CD4-positive, alpha-beta T cell treated with Interleukin-17A for 1 hour (primary cell): ENCODE measurements around the gene BLVRB.
"Not testable (repeated sequence)": the region's sequence is repeated elsewhere in the genome, so short reads cannot be mapped to it uniquely, and the experiment has no call there.

Experiments used
- DNase-seq: peaks from one replicate; pipeline ENCODE4 v3.0.0-alpha.2; 2020

The BLVRB gene

DNA sequence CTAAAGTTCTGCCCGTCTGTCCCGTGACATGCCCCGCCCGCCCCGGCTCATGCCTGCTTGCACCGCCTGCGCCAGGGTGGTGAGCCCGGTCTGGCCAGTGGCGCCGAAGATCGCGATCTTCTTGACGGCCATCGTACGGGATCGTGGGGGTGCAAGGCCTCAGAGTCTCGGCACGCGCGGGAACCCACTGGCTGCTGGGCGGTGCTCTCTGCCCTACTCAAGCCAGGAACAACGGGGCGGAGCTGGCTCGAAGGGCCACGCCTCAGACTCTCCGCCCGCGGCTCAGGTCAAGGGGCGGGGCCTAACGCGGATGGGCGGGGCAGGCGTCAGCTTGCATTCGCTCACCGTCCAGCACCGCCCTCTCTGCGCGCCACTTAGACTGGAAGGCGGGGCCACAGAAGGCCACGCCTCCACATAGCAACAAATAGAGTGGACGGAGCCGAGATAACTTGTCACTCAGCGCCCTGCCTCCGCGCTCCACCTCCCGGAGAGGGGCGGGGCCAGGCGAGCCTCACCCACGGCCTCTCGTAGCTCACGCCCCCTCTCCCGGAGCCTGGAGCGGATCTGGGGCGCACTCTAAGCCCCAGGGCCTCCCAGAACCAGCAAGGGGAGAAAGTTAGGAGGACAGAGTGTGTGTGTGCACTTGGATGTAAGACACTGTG, at the start of gene BLVRB:
TSS of gene BLVRB (minus strand) at position 189 of the 662 bp plus-strand sequence. CDS start at position 132, 57 bp downstream.
- peak; percentile 100 for DNase-seq

DNA sequence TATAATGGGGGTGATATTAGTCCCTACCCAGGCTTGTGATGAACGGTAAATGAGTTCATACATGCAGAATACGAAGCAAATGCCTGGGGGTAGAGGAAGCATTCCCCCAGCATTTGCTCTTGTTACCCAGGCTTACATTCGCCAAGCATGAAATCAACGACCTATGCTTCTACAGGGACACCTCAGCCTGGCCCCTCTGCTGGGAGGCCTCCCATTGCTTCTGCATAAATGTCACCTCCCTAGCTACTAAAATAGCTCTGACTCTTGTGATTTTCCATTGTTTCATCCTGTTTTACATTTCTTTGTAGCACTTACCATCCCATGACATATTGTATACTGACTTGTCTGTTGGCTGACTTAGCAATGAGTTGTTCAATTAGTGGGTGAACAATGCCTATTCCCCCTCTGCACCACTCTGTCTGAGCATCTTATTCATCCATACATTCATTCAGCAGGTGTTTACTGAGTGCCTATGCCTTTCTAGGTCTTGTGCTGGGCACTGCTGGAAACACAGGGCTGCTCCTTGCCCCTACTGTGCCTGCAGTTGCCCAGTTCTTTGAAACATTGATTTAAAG, 48.3 kb upstream of the BLVRB start:
- DNase-seq = no peak

DNA sequence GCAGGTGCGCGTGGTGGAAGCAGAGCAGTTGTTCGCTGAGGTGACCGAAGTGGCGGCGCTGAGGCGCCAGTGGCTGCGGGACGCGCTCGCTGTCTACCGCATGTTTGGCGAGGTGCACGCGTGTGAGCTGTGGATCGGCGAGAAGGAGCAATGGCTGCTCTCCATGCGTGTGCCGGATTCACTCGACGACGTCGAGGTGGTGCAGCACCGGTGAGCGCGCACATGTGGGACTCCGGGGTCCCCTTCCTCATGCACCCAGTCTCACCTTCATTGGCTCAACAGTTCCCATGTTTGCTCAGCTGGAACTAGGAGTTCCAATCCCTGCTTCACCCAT, 47.8 kb upstream of the BLVRB start:
- DNase-seq = no peak

DNA sequence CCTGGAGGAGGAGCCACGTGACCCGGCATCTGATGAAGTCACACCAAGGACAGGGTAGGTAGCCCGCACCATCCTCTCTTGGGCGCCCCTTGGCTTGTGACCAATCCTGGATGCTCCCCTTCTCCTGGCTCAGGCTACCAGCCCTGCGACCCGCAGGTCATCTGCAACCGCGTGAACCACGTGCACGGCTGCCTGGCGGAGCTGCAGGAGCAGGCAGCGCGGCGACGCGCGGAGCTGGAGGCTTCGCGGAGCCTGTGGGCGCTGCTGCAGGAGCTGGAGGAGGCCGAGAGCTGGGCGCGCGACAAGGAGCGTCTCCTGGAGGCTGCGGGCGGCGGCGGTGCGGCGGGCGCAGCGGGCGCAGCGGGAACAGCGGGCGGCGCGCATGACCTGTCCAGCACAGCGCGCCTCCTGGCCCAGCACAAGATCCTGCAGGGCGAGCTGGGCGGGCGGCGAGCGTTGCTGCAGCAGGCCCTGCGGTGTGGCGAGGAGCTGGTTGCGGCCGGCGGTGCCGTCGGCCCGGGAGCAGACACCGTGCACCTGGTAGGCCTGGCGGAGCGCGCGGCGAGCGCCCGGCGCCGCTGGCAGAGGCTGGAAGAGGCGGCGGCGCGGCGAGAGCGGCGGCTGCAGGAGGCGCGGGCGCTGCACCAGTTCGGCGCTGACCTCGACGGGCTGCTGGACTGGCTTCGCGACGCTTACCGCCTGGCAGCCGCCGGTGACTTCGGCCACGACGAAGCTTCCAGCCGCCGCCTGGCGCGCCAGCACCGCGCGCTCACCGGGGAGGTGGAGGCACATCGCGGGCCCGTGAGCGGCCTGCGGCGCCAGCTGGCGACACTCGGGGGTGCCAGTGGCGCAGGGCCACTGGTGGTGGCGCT, 47.2 kb upstream of the BLVRB start:
- DNase-seq = no peak

DNA sequence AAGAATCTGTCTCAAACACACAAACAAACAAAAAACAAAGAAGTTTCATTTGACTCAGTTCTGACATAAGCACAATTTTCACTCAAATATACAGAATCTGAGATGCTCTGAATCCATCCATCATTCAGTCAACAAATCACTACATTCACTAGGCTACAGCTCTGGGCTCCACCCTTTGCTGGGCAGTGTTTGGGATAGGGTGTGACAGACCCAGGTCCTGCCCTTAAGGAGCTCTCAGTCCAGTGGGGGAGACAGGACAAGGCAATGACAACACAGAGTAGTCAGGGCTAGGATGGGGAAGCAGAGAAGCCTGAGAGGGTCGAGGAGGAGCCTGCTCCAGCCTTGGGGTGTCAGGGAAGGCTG, 46.5 kb upstream of the BLVRB start:
- DNase-seq = no peak

DNA sequence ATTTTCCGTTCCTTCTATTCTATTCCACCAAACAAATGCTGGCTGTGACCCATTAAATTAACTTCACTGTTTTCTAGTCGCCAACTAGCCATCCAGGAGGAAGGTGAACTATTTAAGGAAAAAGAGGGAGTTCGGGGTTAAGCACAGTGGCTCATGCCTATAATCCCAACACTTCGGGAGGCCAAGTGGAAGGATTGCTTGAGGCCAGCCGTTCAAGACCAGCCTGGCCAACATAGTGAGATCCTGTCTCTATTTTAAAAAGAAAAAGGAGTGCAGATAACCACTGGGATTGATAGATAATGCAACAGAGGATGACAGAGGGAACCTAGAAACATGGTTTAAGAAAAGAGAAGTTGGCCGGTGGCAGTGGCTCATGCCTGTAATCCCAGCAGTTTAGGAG, 45.9 kb upstream of the BLVRB start:
- DNase-seq = no peak

DNA sequence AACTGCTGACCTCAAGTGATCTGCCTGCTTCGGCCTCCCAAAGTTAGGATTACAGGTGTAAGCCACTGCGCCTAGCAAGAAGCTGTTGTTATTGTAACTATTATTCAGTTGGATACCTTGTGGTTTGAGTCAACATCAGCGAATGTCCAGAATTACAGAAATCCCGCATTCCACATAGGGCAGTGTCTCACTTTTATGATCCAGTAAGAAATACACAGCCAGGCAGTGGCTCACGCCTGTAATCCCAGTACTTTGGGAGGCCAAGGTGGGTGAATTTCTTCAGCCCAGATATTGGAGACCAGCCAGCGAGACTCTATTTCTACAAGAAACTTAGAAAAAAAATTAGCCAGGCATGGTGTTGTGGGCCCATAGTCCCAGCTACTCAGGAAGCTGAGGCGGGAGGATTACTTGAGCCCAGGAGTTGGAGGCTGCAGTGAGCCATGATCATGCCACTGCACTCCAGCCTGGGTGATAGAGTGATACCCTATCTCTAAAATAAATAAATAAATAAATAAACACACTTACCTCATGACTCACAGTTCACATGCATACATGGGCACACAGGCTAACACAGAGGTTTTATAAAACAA, 45.1 kb upstream of the BLVRB start:
- no peak for DNase-seq

DNA sequence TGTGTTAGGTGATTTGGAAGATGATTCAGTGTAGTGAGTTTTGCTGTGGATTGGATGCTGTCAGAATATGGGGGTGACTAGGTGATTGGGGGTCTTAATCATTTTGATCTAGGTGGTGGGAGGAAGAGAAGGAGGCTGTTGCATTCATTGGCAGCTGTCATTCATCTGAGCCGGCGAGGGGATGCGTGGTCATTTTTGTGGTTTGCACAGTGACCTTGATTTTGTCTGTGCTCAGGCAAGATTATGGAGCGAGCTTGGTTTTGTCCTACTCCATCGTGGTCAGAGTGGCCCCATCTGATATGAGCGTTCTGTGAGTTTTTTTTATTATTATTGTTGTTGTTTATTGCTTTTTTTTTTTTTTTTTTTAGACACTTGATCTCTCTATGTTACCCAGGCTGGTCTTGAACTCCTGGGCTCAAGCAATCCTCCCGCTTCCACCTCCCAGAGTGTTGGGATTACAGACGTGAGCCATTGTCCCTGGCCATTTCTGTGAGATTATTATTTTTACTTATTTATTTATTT, 43.3 kb upstream of the BLVRB start:
- no peak for DNase-seq

DNA sequence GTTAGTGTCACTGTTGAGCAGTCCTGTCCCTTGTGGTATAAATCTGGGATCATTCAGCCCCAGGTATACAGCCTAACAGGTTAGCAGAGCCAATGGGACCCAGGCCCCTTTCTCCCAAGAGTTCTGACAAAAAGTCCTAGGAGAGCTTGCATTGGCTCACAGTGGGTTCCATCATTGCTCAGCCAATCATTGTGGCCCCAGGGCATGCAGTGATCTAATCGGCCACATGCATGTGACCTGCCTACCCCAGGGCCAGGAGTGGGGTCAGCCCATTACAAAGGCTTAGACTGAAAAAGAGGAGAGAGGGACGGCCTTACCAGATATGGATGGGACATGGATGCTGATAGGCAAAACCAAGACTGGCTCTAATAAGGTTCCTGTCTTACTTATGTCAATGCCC, 42.3 kb upstream of the BLVRB start:
- no peak for DNase-seq

DNA sequence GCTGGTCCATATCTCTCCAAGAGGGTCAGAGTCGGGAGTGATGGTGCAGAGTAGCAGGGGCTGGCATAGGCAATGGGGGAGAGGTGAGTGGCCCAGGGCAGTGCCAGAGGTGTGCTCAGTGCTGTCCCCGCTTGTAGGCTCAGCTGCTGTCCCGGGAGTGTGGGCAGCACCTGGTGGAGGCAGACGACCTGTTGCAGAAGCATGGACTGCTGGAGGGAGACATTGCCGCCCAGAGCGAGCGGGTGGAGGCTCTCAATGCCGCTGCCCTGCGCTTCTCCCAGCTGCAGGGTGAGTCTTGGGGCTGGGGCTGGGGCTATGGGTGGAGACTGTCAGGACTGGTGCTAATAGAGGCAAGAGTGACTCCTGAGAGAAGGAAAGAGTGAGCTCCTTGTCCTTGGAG, 40.6 kb upstream of the BLVRB start:
- DNase-seq = no peak

DNA sequence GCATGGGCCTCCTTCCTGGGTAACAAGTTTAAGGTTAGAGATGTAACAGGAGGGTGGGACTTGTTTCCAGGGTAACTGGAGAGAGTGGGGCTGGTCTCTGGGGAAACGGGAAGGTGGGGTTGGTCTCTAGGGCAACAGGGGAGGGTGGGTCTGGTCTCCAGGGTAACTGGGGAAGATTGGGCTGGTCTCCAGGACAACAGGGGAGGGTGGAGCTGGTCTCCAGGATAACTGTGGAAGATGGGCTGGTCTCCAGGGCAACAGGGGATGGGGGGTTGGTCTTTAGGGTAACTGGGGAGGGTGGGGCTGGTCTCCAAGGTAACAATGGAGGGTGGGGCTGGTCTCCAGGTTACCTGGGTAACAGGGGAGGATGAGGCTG, 37.8 kb upstream of the BLVRB start:
- DNase-seq = no peak

DNA sequence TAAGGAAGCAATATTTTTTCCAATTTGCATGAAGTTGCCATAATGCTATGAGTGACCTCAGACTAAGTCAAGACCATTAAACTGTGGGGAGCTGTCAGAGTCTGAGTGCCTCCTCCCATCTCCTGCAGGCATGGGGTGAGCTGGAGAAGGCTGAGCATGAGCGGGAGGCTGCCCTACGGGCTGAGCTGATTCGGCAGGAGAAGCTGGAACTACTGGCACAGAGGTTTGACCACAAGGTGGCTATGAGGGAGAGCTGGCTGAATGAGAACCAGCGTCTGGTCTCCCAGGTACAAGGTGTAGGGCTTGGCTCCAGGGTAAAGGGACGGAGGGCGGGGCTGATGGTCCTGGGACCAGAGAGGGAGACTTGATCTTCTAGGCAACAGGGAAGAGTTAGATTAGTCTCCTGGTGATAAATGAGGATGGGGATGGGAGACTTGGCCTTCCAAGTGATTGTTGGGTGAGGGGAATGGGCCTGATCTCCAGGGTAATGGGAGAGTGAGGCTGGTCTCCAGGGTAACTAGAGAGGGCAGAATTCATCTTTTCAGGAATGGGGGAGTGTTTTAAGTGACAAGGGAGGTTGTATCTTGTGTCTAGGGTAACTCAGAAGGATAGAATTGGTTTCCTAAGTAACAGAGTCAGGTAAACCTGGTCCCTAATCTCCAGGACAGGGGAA, 37.2 kb upstream of the BLVRB start:
- DNase-seq = no peak

DNA sequence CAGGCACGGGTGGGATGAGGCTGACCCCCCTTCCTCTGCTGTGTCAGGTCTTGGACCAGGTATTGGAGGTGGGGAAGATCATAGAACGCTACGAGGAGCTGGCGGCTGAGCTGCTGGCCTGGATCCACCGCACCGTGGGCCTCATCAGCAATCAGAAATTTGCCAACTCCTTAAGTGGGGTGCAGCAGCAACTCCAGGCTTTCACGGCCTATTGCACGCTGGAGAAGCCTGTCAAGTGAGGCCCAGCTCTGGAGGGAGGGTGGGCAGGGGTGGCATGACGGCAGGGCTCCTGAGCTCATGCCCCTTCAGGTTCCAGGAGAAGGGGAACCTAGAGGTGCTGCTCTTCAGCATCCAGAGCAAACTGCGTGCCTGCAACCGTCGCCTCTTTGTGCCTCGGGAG, 36.5 kb upstream of the BLVRB start:
- no peak for DNase-seq

DNA sequence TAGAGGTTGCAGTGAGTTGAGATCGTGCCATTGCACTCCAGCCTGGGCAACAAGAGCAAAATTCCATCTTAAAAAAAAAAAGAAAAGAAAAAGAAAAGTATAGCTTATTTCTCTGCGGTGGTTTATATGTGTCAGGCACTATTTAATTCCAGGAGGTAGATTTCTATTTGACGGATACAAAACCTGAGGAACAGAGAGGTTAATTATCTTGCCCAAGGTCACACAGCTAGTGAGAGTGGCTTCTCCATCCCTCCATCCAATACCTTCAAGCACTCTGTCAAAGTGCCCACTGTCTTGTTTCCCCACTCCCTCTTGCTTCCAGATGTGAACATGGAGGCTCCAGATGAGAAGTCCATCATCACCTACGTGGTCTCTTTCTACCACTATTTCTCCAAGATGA, 36.1 kb upstream of the BLVRB start:
- DNase-seq = no peak

DNA sequence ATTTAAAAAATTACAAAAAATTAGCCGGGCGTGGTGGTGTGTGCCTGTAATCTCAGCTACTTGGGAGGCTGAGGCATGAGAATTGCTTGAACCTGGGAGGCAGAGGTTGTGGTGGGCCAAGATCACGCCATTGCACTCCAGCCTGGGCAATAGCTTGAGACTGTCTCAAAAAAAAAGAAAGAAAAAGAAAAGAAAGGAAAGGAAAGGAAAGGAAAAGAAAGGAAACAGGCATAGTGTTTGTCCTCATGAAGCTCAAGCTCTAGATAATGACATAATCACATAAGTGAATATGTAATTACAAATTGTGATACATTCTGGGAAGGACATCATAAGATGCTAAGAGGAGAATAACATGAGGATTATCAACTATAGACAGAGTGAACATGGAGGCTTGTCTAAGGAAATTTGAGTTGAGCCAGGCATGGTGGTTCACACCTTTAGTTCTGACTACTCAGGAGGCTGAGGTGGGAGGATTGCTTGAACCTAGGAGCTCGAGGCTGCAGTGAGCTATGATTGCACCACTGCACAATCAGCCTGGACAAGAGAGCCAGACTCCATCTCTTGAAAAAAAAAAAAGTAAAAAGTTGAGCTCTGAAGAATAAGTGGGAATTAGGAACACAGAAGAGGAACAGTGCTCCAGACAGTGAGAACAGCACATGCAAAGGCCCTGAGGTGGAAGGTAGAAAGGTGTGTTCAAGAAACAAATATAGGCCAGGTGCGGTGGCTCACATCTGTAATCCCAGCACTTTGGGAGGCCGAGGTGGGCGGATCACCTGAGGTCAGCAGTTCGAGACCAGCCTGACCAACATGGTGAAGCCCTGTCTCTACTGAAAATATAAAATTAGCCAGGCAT, 35.4 kb upstream of the BLVRB start:
- DNase-seq = not testable (repeated sequence)

DNA sequence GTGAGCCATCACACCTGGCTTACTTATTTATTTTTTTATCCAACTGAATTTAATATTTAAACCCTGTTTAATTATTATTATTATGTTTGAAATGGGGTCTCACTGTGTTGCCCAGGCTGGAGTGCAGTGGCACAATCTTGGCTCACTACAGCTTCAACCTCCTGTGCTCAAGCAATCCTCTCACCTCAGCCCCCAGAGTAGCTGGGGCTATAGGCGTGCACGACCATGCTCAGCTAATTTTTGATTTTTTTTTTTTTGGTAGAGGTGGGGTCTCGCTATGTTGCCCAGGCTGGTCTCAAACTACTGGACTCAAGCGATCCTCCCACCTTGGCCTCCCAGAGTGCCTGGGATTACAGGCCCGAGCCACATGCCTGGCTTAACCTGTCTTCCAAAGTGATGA, 33.8 kb upstream of the BLVRB start:
- DNase-seq = no peak

DNA sequence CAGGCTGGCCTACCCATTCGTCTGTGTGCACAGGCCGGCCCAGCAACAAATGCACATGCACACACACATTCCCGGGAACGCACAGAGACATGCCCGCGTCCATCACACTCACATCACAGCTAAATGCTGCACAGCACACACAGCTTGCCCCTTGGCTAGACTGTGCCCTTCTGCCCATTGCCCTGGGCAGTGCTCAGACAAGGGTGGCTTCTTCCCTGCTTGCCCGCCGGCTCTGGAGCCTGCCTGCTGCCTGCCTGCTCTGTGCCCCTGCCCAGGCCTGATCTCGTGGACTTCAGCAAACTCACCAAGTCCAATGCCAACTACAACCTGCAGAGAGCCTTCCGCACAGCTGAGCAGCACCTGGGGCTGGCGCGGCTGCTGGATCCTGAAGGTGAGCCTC, 31.7 kb upstream of the BLVRB start:
- no peak for DNase-seq

DNA sequence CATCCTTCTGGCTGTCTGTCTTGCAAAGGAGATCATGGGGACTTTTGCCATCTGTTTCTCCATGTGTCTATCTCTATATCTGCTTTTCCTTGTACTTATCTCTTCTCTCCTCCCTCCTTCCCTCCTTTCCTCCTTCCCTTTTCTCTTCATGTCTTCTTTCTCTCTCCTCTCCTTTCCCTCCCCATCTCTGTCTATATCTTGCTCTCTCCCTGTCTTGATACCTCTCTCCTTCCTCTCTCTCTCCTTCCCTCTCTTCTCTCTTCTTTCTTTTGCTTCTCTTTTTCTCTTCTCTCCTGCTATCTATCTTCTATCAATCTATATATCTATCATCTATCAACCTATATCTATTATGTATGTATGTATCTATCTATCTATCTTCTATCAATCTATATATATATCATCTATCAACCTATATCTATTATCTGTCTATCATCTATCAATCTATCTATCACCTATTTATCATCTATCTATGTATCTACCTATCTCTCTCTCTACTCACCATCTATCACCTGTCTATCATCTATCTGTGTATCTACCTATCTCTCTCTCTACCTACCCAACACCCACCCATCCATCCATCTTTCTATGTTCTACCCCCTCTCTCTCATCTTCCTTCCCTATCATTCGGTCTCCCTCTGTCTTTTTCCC, 28.8 kb upstream of the BLVRB start:
- DNase-seq = no peak

DNA sequence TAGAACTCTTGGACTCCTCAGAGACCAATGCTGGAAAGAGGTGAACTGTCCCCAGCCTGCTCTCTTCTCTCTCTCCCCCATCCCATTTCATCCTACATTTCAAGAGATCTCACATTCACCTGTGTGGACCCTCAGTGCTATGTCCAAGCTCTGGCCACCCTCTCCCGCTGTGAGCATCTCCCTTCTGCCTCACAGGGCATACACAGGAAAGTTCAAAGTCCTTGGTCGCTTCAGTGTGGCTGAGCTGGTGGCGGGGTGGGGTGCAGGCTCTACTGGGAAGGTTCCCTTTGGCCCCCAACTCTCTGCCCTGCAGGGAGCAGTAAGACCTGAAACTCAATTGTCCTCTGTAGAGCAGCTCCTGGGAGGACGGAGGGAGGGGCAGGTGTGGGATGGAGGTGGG, 28.2 kb upstream of the BLVRB start:
- no peak for DNase-seq

DNA sequence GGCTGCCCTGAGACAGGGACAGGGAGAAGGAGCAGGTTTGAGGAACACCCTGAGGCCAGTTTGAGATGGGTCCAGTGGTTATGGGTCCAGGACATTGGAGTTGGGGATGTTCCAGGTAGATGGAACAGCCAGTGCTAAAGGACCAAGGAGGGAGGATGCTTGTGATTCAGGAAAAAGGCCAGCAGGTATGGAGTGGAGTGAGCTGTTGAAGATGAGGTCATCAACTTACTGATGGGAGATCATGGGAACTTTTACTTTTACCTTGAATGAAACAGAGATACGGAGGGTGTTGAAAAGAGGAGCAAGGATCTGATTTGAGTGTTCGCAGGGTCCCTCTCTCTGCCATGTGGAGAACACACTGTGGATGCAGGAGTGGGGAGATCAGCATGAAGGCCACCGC, 26.7 kb upstream of the BLVRB start:
- DNase-seq = no peak

DNA sequence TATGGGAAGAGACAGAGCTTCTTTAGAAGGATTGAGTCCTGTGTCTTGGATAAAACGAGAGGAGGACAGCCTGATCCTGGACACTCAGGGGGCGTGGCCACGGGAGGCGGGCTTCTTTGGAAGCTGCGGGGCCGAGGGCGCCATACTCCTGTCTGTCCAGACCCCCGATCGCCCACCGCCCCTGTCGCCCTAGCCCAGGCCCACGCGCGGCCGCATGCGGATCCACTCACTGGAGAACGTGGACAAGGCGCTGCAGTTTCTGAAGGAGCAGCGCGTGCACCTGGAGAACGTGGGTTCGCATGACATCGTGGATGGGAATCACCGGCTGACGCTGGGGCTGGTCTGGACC, 24.3 kb upstream of the BLVRB start:
- DNase-seq = no peak

DNA sequence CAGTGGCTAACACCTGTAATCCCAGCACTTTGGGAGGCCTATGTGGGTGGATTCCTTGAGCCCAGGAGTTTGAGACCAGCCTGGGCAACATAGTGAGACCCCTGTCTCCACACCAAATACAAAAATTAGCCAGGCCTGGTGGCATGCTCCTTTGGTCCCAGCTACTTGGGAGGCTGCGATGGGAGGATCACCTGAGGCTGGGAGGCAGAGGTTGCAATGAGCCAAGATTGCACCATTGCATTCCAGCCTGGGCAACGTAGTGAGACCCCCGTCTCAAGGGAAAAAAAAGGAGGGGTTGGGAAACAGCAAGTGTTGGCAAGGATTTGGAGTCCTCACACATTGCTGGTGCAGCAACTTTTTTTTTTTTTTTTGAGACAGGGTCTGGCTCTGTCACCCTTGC, 20.5 kb upstream of the BLVRB start:
- no peak for DNase-seq
